A673 (cell line): ENCODE measurements around the gene NEDD4.

ENCODE experiments used
- CTCF ChIP-seq: fragments of 300-800, 200-600 bp; sonication (generic); conservative IDR thresholded peaks from 2 replicates; pipeline ENCODE4 v1.5.1; 2017; ENCODE audit warnings: low read depth, mild to moderate bottlenecking, antibody characterized with exemption, low read length, moderate library complexity, mixed read lengths
- EZH2 ChIP-seq: fragments of 200-600 bp; sonication (generic); IDR thresholded peaks from 2 replicates; pipeline ENCODE4 v1.6.1; 2017; ENCODE audit warnings: borderline replicate concordance, low read depth, mild to moderate bottlenecking, mixed read lengths, antibody characterized with exemption, low read length; ENCODE audit not compliant: poor library complexity, severe bottlenecking

- TF ChIP-seq CTCF, result no peak
- no peak for TF ChIP-seq EZH2
These were observed 90.4 kb downstream of the NEDD4 start for GRCh38 chr15:55902981-55903380.
